CD4-positive, alpha-beta memory T cell (primary cell): Measurements from ENCODE around the gene AOPEP. TPM values are rescaled to one million over a fixed set of nuclear protein-coding genes. Genes with fewer than 3 reads are reported as not detected.

Source experiments
- CTCF ChIA-PET: fragments of 350-600 bp; sonication (Branson Sonifier 250); formaldehyde crosslinking; loops from one replicate; lab custom pipeline; 2021; ENCODE audit warnings: inconsistent platforms; ENCODE audit not compliant: partially characterized antibody; lab: Charles Lee
- POLR2A ChIA-PET: fragments of 350-600 bp; sonication (Branson Sonifier 250); formaldehyde crosslinking; loops from one replicate; lab custom pipeline; 2021; ENCODE audit not compliant: partially characterized antibody; lab: Charles Lee
- DNase-seq, 5 donors: peaks; one replicate each; pipeline versions ENCODE4 v3.0.0 to v3.0.0-alpha.2; 2020 to 2022; ENCODE audit warnings: mixed read lengths in 1 of 5
- H3K27ac ChIP-seq: one replicate; pipeline ENCODE4 v1.7.0; 2013; ENCODE audit warnings: low read depth, low read length
- H3K27me3 ChIP-seq: 2 replicates; pipeline ENCODE4 v1.7.0; 2013; ENCODE audit warnings: mild to moderate bottlenecking, low read length, moderate library complexity; ENCODE audit not compliant: insufficient read depth
- H3K36me3 ChIP-seq: 2 replicates; pipeline ENCODE4 v1.7.0; 2013; ENCODE audit warnings: mild to moderate bottlenecking, low read length, moderate library complexity; ENCODE audit not compliant: insufficient read depth
- H3K4me1 ChIP-seq: 2 replicates; pipeline ENCODE4 v1.7.0; 2013; ENCODE audit warnings: mild to moderate bottlenecking, low read length, moderate library complexity; ENCODE audit not compliant: insufficient read depth
- H3K4me3 ChIP-seq, 2 donors: one replicate each; pipeline ENCODE4 v1.7.0; 2013; ENCODE audit warnings: low read length in 2 of 2, mild to moderate bottlenecking in 1 of 2
- H3K9me3 ChIP-seq, 2 donors: one replicate each; pipeline ENCODE4 v1.7.0; 2013; ENCODE audit warnings: low read length in 2 of 2, control low read depth in 1 of 2; ENCODE audit not compliant: control insufficient read depth in 1 of 2
- H3K27ac Mint-ChIP-seq, 7 donors: one replicate each; pipeline ENCODE4 v1.8.0; 2020 to 2021; ENCODE audit warnings: mixed read lengths in 7 of 7, mild to moderate bottlenecking in 6 of 7, inconsistent platforms in 3 of 7, moderate library complexity in 3 of 7
- H3K27me3 Mint-ChIP-seq, 2 donors: one replicate each; pipeline ENCODE4 v1.8.0; 2020 to 2021; ENCODE audit warnings: mixed read lengths in 2 of 2
- H3K36me3 Mint-ChIP-seq, 2 donors: one replicate each; pipeline ENCODE4 v1.8.0; 2020 to 2021; ENCODE audit warnings: mixed read lengths in 2 of 2, inconsistent platforms in 1 of 2, mild to moderate bottlenecking in 1 of 2
- H3K4me1 Mint-ChIP-seq, 4 donors: one replicate each; pipeline ENCODE4 v1.8.0; 2020 to 2021; ENCODE audit warnings: mixed read lengths in 4 of 4, mild to moderate bottlenecking in 1 of 4
- H3K4me3 Mint-ChIP-seq, 8 donors: one replicate each; pipeline ENCODE4 v1.8.0; 2020 to 2021; ENCODE audit warnings: mixed read lengths in 8 of 8, mild to moderate bottlenecking in 7 of 8, moderate library complexity in 6 of 8, inconsistent platforms in 3 of 8
- H3K9me3 Mint-ChIP-seq, 8 donors: one replicate each; pipeline ENCODE4 v1.8.0; 2020 to 2021; ENCODE audit warnings: mixed read lengths in 8 of 8, mild to moderate bottlenecking in 5 of 8, inconsistent platforms in 3 of 8, moderate library complexity in 1 of 8
- intact Hi-C: fragments of 100-400 bp; cut with micrococcal nuclease; formaldehyde crosslinking; loops from one replicate; pipeline ENCODE4 v1.15.1; 2023
- polyA plus RNA-seq, 2 donors: library from polyadenylated mRNA; unstranded; fragments of 300-500 nt; fragmentation: Illumina TruSeq; gene quantifications; one replicate each; pipeline ENCODE4 v1.2.3, GENCODE V29; 2021
- total RNA-seq, 2 experiments: library from RNA; stranded (reverse); gene quantifications; one replicate each; pipeline ENCODE4 v1.2.3, GENCODE V29; 2021

AOPEP gene
- total and polyA plus RNA-seq, 4 experiments from 2014 or later = 3.1 to 11.7 (median 7.6) TPM

GRCh38 chr9:95030344-95030743, 303.8 kb downstream of the AOPEP start:
- H3K4me1 ChIP-seq = no peaks in the 10 kb centered on the region
- H3K27me3 Mint-ChIP-seq = no peaks in the 10 kb centered on the region
- no peaks in the 10 kb centered on the region for H3K27me3 ChIP-seq
- H3K9me3 Mint-ChIP-seq = no peaks in the 10 kb centered on the region
- POLR2A ChIA-PET = no interaction called here
- intact Hi-C loops = no loop called here
- CTCF ChIA-PET = no interaction called here
- H3K36me3 Mint-ChIP-seq = peaks cover 1 to 15% of the 10 kb centered on the region in 2 donors
- no peak overlapping the region for H3K4me3 Mint-ChIP-seq
- H3K36me3 ChIP-seq = no peaks in the 10 kb centered on the region
- H3K27ac Mint-ChIP-seq = no peak overlapping the region
- H3K4me1 Mint-ChIP-seq = no peaks in the 10 kb centered on the region
- no peak overlapping the region for H3K27ac ChIP-seq
- H3K9me3 ChIP-seq = no peaks in the 10 kb centered on the region
- DNase-seq = no peak
- no peak overlapping the region for H3K4me3 ChIP-seq

DNA sequence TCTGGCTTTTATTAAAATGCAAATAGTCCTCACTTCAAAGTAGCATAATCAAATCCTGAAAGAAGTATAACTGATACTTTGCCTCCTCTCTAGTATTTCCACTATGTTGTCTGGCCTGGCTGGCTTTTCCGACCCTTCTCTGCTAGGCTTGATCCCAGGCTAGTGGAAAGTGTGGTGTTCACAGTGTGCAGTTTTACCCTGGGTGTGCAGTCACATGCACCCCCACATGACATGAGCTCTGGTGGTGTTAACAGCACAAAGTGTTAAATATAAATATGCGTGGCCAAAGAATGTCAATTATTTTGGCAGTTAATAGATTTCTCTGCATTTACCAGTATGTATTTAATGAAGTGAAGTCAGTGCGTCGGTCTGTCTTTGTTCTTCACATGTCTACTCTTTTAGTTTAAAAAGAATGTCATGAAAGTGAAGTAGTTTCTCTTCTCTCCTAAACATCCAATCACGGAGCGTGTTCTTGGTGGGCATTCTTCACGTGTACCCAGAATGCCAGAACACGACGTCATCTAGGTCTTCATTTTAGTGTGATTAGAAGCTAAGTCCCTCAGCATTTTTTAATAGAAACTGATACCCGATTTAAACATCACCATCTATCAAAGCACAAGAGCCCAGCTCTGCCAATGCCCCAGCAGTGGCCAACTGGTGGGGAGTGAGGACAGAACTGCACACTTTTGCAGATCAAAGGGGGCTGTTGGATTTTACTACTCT, 304.6 kb downstream of the AOPEP start:
- no peaks in the 10 kb centered on the region for H3K4me1 Mint-ChIP-seq
- H3K4me3 Mint-ChIP-seq = no peak overlapping the region
- H3K27me3 ChIP-seq = no peaks in the 10 kb centered on the region
- no peak overlapping the region for H3K4me3 ChIP-seq
- intact Hi-C loops = no loop called here
- H3K27ac Mint-ChIP-seq = no peak overlapping the region
- H3K27ac ChIP-seq = no peak overlapping the region
- CTCF ChIA-PET = no interaction called here
- H3K9me3 Mint-ChIP-seq = no peaks in the 10 kb centered on the region
- POLR2A ChIA-PET = no interaction called here
- H3K36me3 Mint-ChIP-seq = peaks cover 1 to 15% of the 10 kb centered on the region in 2 donors
- H3K36me3 ChIP-seq = no peaks in the 10 kb centered on the region
- no peaks in the 10 kb centered on the region for H3K27me3 Mint-ChIP-seq
- H3K4me1 ChIP-seq = no peaks in the 10 kb centered on the region
- no peaks in the 10 kb centered on the region for H3K9me3 ChIP-seq
- DNase-seq = no peak

GRCh38 chr9:95031711-95032461, 305.4 kb downstream of the AOPEP start:
- no peaks in the 10 kb centered on the region for H3K9me3 ChIP-seq
- ChIA-PET POLR2A (interaction anchor here (1.4 kb wide), 1 partner anchor 30 kb away, joined by 3 read pairs; no protein-coding TSS in a partner anchor), CTCF (no interaction called here)
- DNase-seq = no peak
- Mint-ChIP-seq H3K36me3 (peaks cover 1 to 15% of the 10 kb centered on the region in 2 donors), H3K9me3 (no peaks in the 10 kb centered on the region), H3K27ac (no peak overlapping the region), H3K27me3 (no peaks in the 10 kb centered on the region), H3K4me1 (no peaks in the 10 kb centered on the region), H3K4me3 (no peak overlapping the region)
- no peak overlapping the region for H3K4me3 ChIP-seq
- intact Hi-C loops = no loop called here
- H3K36me3 ChIP-seq = no peaks in the 10 kb centered on the region
- no peaks in the 10 kb centered on the region for H3K27me3 ChIP-seq
- H3K4me1 ChIP-seq = no peaks in the 10 kb centered on the region
- no peak overlapping the region for H3K27ac ChIP-seq

GRCh38 chr9:95032580-95033341, 306.3 kb downstream of the AOPEP start:
- DNase-seq = no peak
- Histone ChIP-seq H3K4me3 (no peak overlapping the region), H3K27ac (no peak overlapping the region), H3K36me3 (no peaks in the 10 kb centered on the region), H3K9me3 (no peaks in the 10 kb centered on the region), H3K4me1 (no peaks in the 10 kb centered on the region), H3K27me3 (no peaks in the 10 kb centered on the region)
- H3K4me3 Mint-ChIP-seq = no peak overlapping the region
- no peaks in the 10 kb centered on the region for H3K4me1 Mint-ChIP-seq
- CTCF ChIA-PET = no interaction called here
- peaks cover 1 to 19% of the 10 kb centered on the region in 2 donors for H3K36me3 Mint-ChIP-seq
- no peak overlapping the region for H3K27ac Mint-ChIP-seq
- H3K9me3 Mint-ChIP-seq = no peaks in the 10 kb centered on the region
- POLR2A ChIA-PET = interaction anchor here (1.4 kb wide), 1 partner anchor 29 kb away, joined by 3 read pairs; no protein-coding TSS in a partner anchor
- intact Hi-C loops = no loop called here
- H3K27me3 Mint-ChIP-seq = no peaks in the 10 kb centered on the region

- Histone ChIP-seq H3K4me3 (no peak overlapping the region), H3K9me3 (no peaks in the 10 kb centered on the region), H3K27me3 (no peaks in the 10 kb centered on the region), H3K27ac (no peak overlapping the region), H3K36me3 (no peaks in the 10 kb centered on the region), H3K4me1 (no peaks in the 10 kb centered on the region)
- ChIA-PET CTCF (no interaction called here), POLR2A (no interaction called here)
- H3K27me3 Mint-ChIP-seq = no peaks in the 10 kb centered on the region
- no peaks in the 10 kb centered on the region for H3K4me1 Mint-ChIP-seq
- no peaks in the 10 kb centered on the region for H3K9me3 Mint-ChIP-seq
- H3K4me3 Mint-ChIP-seq = no peak overlapping the region
- DNase-seq = no peak
- H3K36me3 Mint-ChIP-seq = peaks cover 1 to 17% of the 10 kb centered on the region in 2 donors
- H3K27ac Mint-ChIP-seq = no peak overlapping the region
- intact Hi-C loops = no loop called here
Measured at GRCh38 chr9:95035846-95036245, 309.3 kb downstream of the AOPEP start.

DNA sequence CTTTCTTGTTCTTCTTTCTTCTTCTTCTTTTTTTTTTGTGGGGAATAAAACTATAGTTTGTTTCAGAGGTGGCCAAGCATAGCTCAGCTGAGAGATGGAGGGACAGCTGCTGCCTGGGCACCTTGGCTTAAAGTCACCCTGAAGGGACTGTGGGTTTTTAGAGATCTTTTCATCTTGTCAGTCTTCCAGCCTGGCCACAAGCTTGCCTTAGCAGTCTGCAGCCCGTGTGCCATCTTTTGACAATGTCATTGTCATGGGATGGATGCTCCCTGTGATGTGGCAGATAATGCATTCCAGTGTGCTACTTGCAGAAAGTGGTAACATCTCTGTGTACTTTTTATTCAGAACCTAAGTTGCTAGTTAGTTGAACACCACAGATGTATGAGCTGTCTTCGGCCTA, 310.2 kb downstream of the AOPEP start:
- CTCF ChIA-PET = interaction anchor here (0.7 kb wide), 1 partner anchor 94 kb away, joined by 3 read pairs; no protein-coding TSS in a partner anchor

More for the DNA sequence above, 310.2 kb downstream of the AOPEP start:
- no peaks in the 10 kb centered on the region for H3K36me3 ChIP-seq
- H3K36me3 Mint-ChIP-seq = peaks cover 1 to 14% of the 10 kb centered on the region in 2 donors
- no peaks in the 10 kb centered on the region for H3K9me3 Mint-ChIP-seq
- H3K27me3 ChIP-seq = no peaks in the 10 kb centered on the region
- no peak overlapping the region for H3K27ac Mint-ChIP-seq
- no peaks in the 10 kb centered on the region for H3K27me3 Mint-ChIP-seq
- no peak overlapping the region for H3K4me3 ChIP-seq
- intact Hi-C loops = no loop called here
- H3K27ac ChIP-seq = no peak overlapping the region
- no peaks in the 10 kb centered on the region for H3K4me1 ChIP-seq
- no peak overlapping the region for H3K4me3 Mint-ChIP-seq
- H3K9me3 ChIP-seq = no peaks in the 10 kb centered on the region
- no peaks in the 10 kb centered on the region for H3K4me1 Mint-ChIP-seq
- no peak for DNase-seq
- POLR2A ChIA-PET = interaction anchor here (0.8 kb wide), 1 partner anchor 10 kb away, joined by 3 read pairs; no protein-coding TSS in a partner anchor
